Esophagus squamous epithelium (tissue), 5 donors: Measurements from ENCODE around the gene HECW1. TPM values are rescaled to one million over a fixed set of nuclear protein-coding genes. Genes with fewer than 3 reads are reported as not detected.

ENCODE experiments used
- DNase-seq: peaks from one replicate; lab custom pipeline; 2025; lab: John Stamatoyannopoulos, UW
- H3K27ac ChIP-seq, 4 donors: fragments of 200-600 bp; sonication (generic); one replicate each; pipeline ENCODE4 v1.5.1; 2016 to 2019; ENCODE audit warnings: mild to moderate bottlenecking in 1 of 4
- H3K27me3 ChIP-seq, 4 donors: fragments of 200-600 bp; sonication (generic); 1 replicate in 3 of 4; 2 replicates in 1 of 4; pipeline versions ENCODE4 v1.5.1 to v1.6.0; 2017 to 2021; ENCODE audit warnings: antibody characterized with exemption in 1 of 4
- H3K36me3 ChIP-seq, 3 donors: fragments of 200-600 bp; sonication (generic); one replicate each; pipeline ENCODE4 v1.5.1; 2016 to 2019
- H3K4me1 ChIP-seq, 3 donors: fragments of 200-600 bp; sonication (generic); one replicate each; pipeline ENCODE4 v1.5.1; 2017 to 2019
- H3K4me3 ChIP-seq, 4 donors: fragments of 200-600 bp; sonication (generic); 1 replicate in 3 of 4; 2 replicates in 1 of 4; pipeline ENCODE4 v1.5.1; 2016 to 2019; ENCODE audit warnings: mild to moderate bottlenecking in 2 of 4, moderate library complexity in 1 of 4
- H3K9me3 ChIP-seq, 3 donors: fragments of 200-600 bp; sonication (generic); one replicate each; pipeline ENCODE4 v1.5.1; 2016 to 2019
- POLR2A ChIP-seq, 4 donors: fragments of 450-650 bp; IDR thresholded peaks; one replicate each; pipeline ENCODE4 v1.6.1; 2017; ENCODE audit warnings: antibody characterized with exemption in 4 of 4, mild to moderate bottlenecking in 4 of 4, moderate library complexity in 3 of 4
- WGBS, 2 donors: methylation state at CpG; one replicate each; pipeline ENCODE4 v1.1.5; 2018; 5-methylcytosine and 5-hydroxymethylcytosine counted together
- intact Hi-C: fragments of 100-400 bp; cut with DNase I; formaldehyde crosslinking; loops from one replicate; pipeline ENCODE4 v1.15.0; 2022
- total RNA-seq, 4 donors: library from RNA; depleted of rRNA; stranded (reverse); fragments of >200 nt; gene quantifications; one replicate each; pipeline ENCODE4 v1.1.0, GENCODE V29; 2016
- TF ChIP-seq, protein P1 (sequence below), 6 experiments: fragments of 450-650 bp in 4 of 6; fragments of 200-600 bp in 2 of 6; sonication (generic) in 2 of 6; IDR thresholded peaks; one replicate each; pipeline ENCODE4 v1.5.1; 2016 to 2019; ENCODE audit warnings: antibody characterized with exemption in 6 of 6, mild to moderate bottlenecking in 4 of 6, moderate library complexity in 4 of 6
- donor health status: DM: yes; HTN: yes; CAD: no.

The HECW1 gene
- total RNA-seq, 4 donors from 2014 or later = 0.18 to 0.57 (median 0.19) TPM; not detected in 1

GRCh38 chr7:43501870-43502269 is 389.4 kb downstream of the HECW1 start:
- WGBS, 2 donors = 53 to 54% methylated on average over 3 of the region's 3 CpGs
- intact Hi-C loops = no loop called here

DNA sequence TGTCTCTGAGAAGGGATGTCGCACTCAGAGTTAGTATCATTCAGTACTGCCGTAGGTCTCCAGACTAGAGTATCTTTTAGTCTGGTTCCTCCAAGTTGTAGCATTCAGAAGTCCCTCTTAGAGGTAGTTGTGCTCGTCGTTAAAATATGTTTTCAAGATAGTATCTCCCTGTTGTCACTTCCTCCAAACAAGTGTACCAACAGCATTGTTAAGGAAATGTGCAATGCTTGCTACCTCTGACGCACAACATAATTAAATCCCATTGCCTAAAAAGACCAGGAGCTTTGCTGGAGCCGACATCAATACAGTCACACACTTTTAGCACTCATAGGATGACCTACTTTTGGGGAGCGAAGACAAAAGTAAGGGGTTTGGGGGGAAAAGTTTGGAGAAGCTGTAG is 390.5 kb downstream of the HECW1 start:
- intact Hi-C loops = no loop called here
- Histone ChIP-seq H3K4me3 (no peak overlapping the region), H3K4me1 (no peaks in the 10 kb centered on the region), H3K27me3 (no peaks in the 10 kb centered on the region), H3K36me3 (no peaks in the 10 kb centered on the region), H3K9me3 (no peaks in the 10 kb centered on the region), H3K27ac (no peak overlapping the region)
- TF ChIP-seq, protein P1, sequence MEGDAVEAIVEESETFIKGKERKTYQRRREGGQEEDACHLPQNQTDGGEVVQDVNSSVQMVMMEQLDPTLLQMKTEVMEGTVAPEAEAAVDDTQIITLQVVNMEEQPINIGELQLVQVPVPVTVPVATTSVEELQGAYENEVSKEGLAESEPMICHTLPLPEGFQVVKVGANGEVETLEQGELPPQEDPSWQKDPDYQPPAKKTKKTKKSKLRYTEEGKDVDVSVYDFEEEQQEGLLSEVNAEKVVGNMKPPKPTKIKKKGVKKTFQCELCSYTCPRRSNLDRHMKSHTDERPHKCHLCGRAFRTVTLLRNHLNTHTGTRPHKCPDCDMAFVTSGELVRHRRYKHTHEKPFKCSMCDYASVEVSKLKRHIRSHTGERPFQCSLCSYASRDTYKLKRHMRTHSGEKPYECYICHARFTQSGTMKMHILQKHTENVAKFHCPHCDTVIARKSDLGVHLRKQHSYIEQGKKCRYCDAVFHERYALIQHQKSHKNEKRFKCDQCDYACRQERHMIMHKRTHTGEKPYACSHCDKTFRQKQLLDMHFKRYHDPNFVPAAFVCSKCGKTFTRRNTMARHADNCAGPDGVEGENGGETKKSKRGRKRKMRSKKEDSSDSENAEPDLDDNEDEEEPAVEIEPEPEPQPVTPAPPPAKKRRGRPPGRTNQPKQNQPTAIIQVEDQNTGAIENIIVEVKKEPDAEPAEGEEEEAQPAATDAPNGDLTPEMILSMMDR (IDR thresholded peaks at IDR 0.05) = no peak
- no peak for TF ChIP-seq POLR2A (IDR thresholded peaks at IDR 0.05)
- WGBS, 2 donors = 81 to 93% methylated on average over 7 of the region's 7 CpGs
- DNase-seq = no peak

More at GRCh38 chr7:43501870-43502269, 389.4 kb downstream of the HECW1 start:
- Histone ChIP-seq H3K4me1 (no peaks in the 10 kb centered on the region), H3K4me3 (no peak overlapping the region), H3K36me3 (no peaks in the 10 kb centered on the region), H3K27me3 (no peaks in the 10 kb centered on the region), H3K27ac (no peak overlapping the region), H3K9me3 (no peaks in the 10 kb centered on the region)
- no peak for DNase-seq
- TF ChIP-seq POLR2A (IDR thresholded peaks at IDR 0.05) = no peak
- TF ChIP-seq, protein P1 (IDR thresholded peaks at IDR 0.05) = no peak

DNA sequence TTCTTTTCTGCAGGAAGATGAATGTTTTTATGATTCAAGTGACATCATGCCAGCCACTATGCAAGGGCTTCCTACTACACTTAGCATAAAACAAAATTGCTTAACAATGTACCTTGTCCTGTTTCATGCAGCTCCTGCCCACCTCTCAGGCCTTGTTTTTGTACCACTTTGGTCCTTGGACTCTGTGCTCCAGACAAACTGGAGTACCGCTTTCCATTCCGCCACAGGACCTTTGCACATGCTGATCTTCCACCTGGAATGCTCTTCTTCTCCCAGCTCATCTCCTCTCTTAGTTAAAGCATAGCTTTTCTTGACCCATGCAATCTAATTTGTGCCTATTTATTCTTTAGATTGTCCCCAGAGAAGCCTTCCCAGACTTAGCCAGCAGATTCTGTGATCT is 393.0 kb downstream of the HECW1 start:
- Histone ChIP-seq H3K4me1 (no peaks in the 10 kb centered on the region), H3K9me3 (no peaks in the 10 kb centered on the region), H3K4me3 (no peak overlapping the region), H3K36me3 (no peaks in the 10 kb centered on the region), H3K27me3 (no peaks in the 10 kb centered on the region), H3K27ac (no peak overlapping the region)
- 95 to 100% methylated on average over 2 of the region's 2 CpGs for WGBS, 2 donors
- intact Hi-C loops = no loop called here
- no peak for DNase-seq
- no peak for TF ChIP-seq POLR2A (IDR thresholded peaks at IDR 0.05)
- TF ChIP-seq, protein P1 (IDR thresholded peaks at IDR 0.05) = no peak

- WGBS, 2 donors = 88 to 91% methylated on average over 2 of the region's 2 CpGs
- no peaks in the 10 kb centered on the region for H3K9me3 ChIP-seq
Observed at GRCh38 chr7:43506460-43506859, 394.0 kb downstream of the HECW1 start.

DNA sequence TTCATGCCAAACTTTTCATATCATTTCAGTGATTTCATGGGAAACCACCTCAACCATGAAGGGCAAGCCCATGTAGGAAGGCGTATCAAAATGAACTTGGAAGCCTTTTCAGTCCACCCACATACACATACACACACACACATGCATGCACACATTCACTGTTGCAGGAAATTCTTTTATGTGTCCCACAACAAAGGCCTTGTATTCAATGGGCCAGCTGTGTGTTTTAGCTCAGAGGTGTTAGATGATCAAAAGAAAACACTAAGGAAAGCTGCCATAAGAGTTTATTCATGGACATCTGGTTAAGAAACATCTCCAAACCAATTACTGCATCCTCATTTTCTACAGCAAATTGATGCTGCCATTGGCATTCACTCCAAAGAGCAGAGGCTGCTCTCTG is 396.0 kb downstream of the HECW1 start:
- Histone ChIP-seq H3K36me3 (no peaks in the 10 kb centered on the region), H3K4me1 (no peaks in the 10 kb centered on the region), H3K27ac (no peak overlapping the region), H3K9me3 (no peaks in the 10 kb centered on the region), H3K4me3 (no peak overlapping the region), H3K27me3 (no peaks in the 10 kb centered on the region)
- WGBS, 2 donors = 13 to 31% methylated on average over 1 of the region's 1 CpG
- intact Hi-C loops = no loop called here
- TF ChIP-seq, protein P1 (IDR thresholded peaks at IDR 0.05) = no peak
- no peak for TF ChIP-seq POLR2A (IDR thresholded peaks at IDR 0.05)
- DNase-seq = no peak

More at GRCh38 chr7:43506460-43506859, 394.0 kb downstream of the HECW1 start:
- TF ChIP-seq, protein P1 (IDR thresholded peaks at IDR 0.05) = no peak
- no peak for TF ChIP-seq POLR2A (IDR thresholded peaks at IDR 0.05)
- no peaks in the 10 kb centered on the region for H3K36me3 ChIP-seq
- H3K27ac ChIP-seq = no peak overlapping the region
- intact Hi-C loops = no loop called here
- no peaks in the 10 kb centered on the region for H3K4me1 ChIP-seq
- no peak overlapping the region for H3K4me3 ChIP-seq
- no peaks in the 10 kb centered on the region for H3K27me3 ChIP-seq
- DNase-seq = no peak
